GM18907 (cell line): ENCODE data around the gene CRTAP.
"Not testable (repeated sequence)": the region's sequence is repeated elsewhere in the genome, so short reads cannot be mapped to it uniquely, and the experiment has no call there.

Experiments used
- ATAC-seq: cut with Tn5 transposase; IDR thresholded peaks from one replicate; pipeline ENCODE4 v1.9.1; 2021; ENCODE audit warnings: mild to moderate bottlenecking, moderate library complexity; ENCODE audit not compliant: unreplicated experiment

CRTAP gene

DNA sequence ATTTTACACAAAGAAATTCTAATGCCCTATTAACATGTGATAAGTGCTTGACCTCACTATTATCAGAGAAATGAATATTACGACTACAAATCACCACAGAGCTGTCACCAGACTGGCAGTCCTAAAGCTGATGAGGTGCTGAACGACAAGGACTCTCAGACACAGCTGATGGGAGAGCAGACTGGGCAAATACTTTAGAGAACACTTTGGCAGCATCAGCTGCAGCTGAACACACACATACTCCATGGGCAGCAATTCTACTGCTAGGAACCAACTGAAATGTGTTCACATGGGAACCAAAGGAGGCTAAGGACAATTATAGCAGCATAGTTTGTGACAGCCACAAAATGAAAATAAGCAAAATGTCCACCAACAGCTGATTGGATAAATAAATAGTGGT, 59.3 kb downstream of the CRTAP start:
- ATAC-seq, result no peak

DNA sequence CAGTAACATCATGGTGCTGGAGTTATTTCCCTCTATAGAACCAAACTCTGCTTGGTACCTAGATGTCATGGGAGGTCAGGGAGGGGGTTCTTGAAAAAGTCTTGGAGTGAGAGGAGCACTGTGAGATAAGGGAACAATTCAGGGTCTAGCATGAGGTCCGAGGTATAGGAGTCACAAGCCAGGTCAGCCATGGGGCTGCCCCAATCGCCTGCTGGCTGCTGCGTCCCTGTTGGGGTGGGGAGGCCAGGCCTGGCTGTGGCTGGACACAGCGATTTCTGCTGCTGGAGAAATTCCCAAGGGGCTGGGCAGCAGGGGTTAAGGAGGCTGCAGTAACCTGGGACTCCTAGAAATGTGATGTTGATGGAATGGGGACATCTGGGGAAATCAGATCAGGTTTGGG, 59.9 kb downstream of the CRTAP start:
- no peak for ATAC-seq

- ATAC-seq, result no peak
These were observed 60.3 kb downstream of the CRTAP start for GRCh38 chr3:33174095-33174494.

GRCh38 chr3:33174711-33175414, 61.0 kb downstream of the CRTAP start:
- ATAC-seq, result no peak

DNA sequence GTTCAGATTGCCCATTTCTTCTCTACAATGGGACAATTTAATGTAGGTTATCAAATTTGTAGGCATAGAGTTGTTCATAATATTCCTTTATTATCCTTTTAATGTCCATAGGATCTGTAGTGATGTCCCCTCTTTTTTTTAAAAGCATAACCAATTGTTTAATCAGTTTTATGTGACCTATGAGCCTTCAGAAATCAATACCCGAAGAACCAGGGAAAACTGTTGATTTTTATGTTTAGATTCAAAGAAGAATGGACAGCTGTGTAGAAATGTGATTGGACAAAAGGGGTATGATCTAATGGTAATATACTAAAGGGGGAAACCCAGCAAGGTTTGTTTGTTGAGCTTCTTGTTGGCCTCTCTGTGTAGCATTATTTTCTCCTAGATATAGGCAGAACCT, 65.3 kb downstream of the CRTAP start:
- no peak for ATAC-seq

GRCh38 chr3:33181229-33181628, 67.4 kb downstream of the CRTAP start:
- no peak for ATAC-seq

DNA sequence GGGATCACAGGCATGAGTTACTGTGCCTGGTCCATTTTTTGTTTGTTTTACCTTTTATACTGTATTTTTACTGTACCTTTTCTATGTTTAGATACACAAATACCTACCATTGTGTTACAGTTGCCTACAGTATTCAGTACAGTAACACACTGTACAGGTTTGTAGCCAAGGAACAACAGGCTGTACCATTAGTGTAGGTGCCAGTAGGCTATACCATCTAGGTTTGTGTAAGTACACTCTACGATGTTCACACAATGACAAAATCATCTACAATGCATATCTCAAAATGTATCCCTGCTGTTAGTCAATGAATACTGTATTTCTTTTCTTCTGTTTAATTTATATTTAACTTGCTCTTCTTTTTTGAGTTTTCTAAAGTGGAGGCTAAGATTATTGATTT, 67.8 kb downstream of the CRTAP start:
- not testable (repeated sequence) for ATAC-seq

DNA sequence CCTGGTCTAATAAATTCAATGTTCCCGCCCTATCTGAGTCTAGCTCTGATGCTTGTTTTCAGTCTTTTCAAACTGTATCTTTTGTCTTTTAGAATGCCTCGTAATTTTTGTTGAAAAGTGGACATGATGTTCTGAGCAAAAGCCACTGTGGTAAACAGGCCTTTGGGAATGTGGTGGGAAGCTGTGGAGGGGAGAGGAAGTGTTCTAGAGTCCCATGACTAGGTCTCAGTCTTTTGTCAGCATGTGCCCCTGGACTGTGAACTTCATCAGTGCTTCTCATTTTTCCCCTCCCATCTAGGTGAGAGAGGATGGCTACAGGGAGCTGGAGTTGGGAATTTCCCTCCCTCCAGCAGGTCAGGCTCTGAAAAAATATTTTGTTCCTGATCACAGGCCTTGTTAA, 71.0 kb downstream of the CRTAP start:
- no peak for ATAC-seq

DNA sequence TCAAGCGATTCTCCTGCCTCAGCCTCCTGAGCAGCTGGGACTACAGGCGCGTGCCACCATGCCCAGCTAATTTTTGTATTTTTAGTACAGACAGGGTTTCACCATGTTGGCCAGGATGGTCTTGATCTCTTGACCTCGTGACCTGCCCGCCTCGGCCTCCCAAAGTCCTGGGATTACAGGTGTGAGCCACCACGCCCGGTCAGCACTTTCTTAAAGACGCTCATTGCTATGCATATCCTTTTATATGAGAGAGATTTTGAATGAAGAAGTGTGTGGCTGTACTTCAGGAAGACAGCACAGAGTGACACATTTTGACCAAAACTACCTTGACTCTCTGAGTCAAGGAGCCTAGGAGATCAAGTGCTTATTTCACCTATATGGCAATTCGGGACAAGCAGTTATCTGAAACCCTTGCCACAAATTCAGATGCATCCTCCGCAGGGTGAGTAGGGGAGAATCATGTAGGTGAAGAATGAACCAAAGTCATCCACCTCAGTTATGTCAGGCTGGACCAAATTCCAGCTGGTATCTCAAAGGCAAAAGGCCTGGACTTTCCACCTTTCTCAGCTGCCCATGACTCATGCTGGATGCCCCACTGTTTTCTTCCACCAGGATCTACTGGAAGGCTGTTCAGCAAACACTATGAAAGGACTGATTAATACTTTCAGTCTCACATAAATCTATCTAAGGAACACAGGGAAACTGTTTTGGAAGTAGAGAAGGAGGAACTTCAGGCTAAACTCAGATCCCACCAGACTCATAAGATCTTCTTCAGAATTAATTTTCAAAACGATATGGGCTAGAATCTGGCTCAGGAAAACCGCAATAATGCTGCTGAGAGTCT, 72.9 kb downstream of the CRTAP start:
- ATAC-seq, result no peak

DNA sequence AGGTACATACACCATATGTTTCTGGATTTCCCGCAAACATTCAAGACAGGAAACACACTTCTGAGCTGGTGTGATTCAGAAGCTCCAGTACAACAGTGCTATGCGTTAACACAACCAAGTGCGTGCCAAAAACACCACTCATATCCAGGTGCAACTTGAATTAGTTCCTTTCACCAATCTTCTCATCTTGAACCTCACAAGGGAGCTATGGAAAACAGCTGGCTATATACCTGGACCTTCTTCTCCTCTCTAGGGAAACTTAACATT, 73.5 kb downstream of the CRTAP start:
- ATAC-seq, result no peak

GRCh38 chr3:33194303-33194702, 80.5 kb downstream of the CRTAP start:
- no peak for ATAC-seq

DNA sequence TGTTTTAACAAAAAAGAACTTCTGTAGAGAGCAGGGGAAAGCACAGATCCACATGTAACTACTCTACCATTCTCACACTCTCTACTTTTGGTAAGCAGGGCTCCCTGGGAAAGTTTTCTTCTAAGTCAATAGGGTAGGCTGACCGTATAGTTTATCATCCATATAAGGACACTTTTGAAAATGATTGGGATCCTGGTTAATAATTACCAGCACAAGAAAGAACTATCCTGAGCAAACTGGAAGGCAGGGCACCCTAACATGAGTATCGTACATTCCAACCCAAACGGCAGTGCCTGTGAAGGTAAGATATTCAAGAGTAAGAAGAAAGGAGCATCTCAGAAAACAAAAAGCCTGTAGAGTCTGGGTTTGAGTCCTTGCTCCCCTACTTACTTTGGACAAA, 82.7 kb downstream of the CRTAP start:
- ATAC-seq, result no peak
